HepG2 (cell line): ENCODE data around the gene RSKR. TPM values are rescaled to one million over a fixed set of nuclear protein-coding genes. Genes with fewer than 3 reads are reported as not detected.
A peak's percentile ranks its signal among the peaks of the same experiment; 100 is the strongest.

Experiments
- DMAP1 ChIP-seq: IDR thresholded peaks from 2 replicates; pipeline ENCODE4 v1.6.1; 2016
- ELK4 ChIP-seq: sonication (generic); formaldehyde crosslinking; IDR thresholded peaks from 2 replicates; pipeline ENCODE4 v1.9.0; 2021; ENCODE audit warnings: missing genetic modification reagents, borderline replicate concordance
- ETS1 ChIP-seq: sonication (generic); formaldehyde crosslinking; IDR thresholded peaks from 2 replicates; pipeline ENCODE4 v1.4.0; 2020; ENCODE audit warnings: missing genetic modification reagents
- FOXK2 ChIP-seq: fragments of 450-650 bp; IDR thresholded peaks from 2 replicates; pipeline ENCODE4 v1.6.1; 2016
- FOXP1 ChIP-seq, 2 experiments: fragments of 450-650 bp in 1 of 2; IDR thresholded peaks; 2 replicates each; pipeline ENCODE4 v1.6.1; 2017 to 2018; ENCODE audit warnings: antibody characterized with exemption in 1 of 2
- GTF2F1 ChIP-seq: fragments of 150-350 bp; IDR thresholded peaks from 2 replicates; pipeline ENCODE4 v1.6.1; 2014; ENCODE audit warnings: low read length
- JUND ChIP-seq: sonication (generic); formaldehyde crosslinking; IDR thresholded peaks from 2 replicates; pipeline ENCODE4 v1.8.0; 2022; ENCODE audit warnings: mild to moderate bottlenecking, missing genetic modification reagents
- KLF16 ChIP-seq, 2 experiments: sonication (generic) in 1 of 2; formaldehyde crosslinking in 1 of 2; IDR thresholded peaks; 2 replicates each; pipeline versions ENCODE4 v1.6.1 to v1.8.0; 2016 to 2023; ENCODE audit warnings: missing genetic modification reagents in 2 of 2, missing compliant biosample characterization in 1 of 2
- MIER3 ChIP-seq: IDR thresholded peaks from 2 replicates; pipeline ENCODE4 v1.6.1; 2016; ENCODE audit warnings: missing compliant biosample characterization, borderline replicate concordance
- NFIB ChIP-seq: sonication (generic); formaldehyde crosslinking; IDR thresholded peaks from 2 replicates; pipeline ENCODE4 v1.9.0; 2021; ENCODE audit warnings: missing genetic modification reagents, mild to moderate bottlenecking, borderline replicate concordance
- PLSCR1 ChIP-seq: sonication (generic); formaldehyde crosslinking; IDR thresholded peaks from 2 replicates; pipeline ENCODE4 v1.5.0; 2020; ENCODE audit warnings: missing genetic modification reagents, mild to moderate bottlenecking, borderline replicate concordance
- RARA ChIP-seq: IDR thresholded peaks from 2 replicates; pipeline ENCODE4 v1.6.1; 2016; ENCODE audit warnings: missing genetic modification reagents, missing compliant biosample characterization
- RFXANK ChIP-seq: IDR thresholded peaks from 2 replicates; pipeline ENCODE4 v1.6.1; 2016
- RNF219 ChIP-seq: sonication (generic); formaldehyde crosslinking; IDR thresholded peaks from 2 replicates; pipeline ENCODE4 v1.5.0; 2020; ENCODE audit warnings: mild to moderate bottlenecking, missing genetic modification reagents
- SOX13 ChIP-seq, 3 experiments: fragments of 450-650 bp in 1 of 3; sonication (generic) in 1 of 3; formaldehyde crosslinking in 1 of 3; IDR thresholded peaks in 2 of 3; conservative IDR thresholded peaks in 1 of 3; 2 replicates each; pipeline versions ENCODE4 v1.5.0 to v1.6.1; 2016 to 2020; ENCODE audit warnings: antibody characterized with exemption in 1 of 3, mild to moderate bottlenecking in 1 of 3, missing compliant biosample characterization in 1 of 3, missing genetic modification reagents in 1 of 3, moderate library complexity in 1 of 3
- SPEN ChIP-seq: sonication (generic); formaldehyde crosslinking; IDR thresholded peaks from 2 replicates; pipeline ENCODE4 v1.5.1; 2020; ENCODE audit warnings: low read depth, mild to moderate bottlenecking, missing genetic modification reagents
- STAG1 ChIP-seq: sonication (generic); formaldehyde crosslinking; IDR thresholded peaks from 2 replicates; pipeline ENCODE4 v1.4.0; 2020; ENCODE audit warnings: missing genetic modification reagents
- TEAD2 ChIP-seq: sonication (generic); formaldehyde crosslinking; IDR thresholded peaks from 2 replicates; pipeline ENCODE4 v1.9.0; 2021; ENCODE audit warnings: missing genetic modification reagents
- ZKSCAN5 ChIP-seq: sonication (generic); formaldehyde crosslinking; IDR thresholded peaks from 2 replicates; pipeline ENCODE4 v1.5.1; 2020; ENCODE audit warnings: mild to moderate bottlenecking, missing genetic modification reagents
- ZNF468 ChIP-seq: sonication (generic); formaldehyde crosslinking; IDR thresholded peaks from 2 replicates; pipeline ENCODE4 v1.8.0; 2022; ENCODE audit warnings: mild to moderate bottlenecking, moderate library complexity, missing genetic modification reagents
- ZNF724P ChIP-seq: sonication (generic); formaldehyde crosslinking; IDR thresholded peaks from 2 replicates; pipeline ENCODE4 v1.8.0; 2022; ENCODE audit warnings: missing genetic modification reagents, borderline replicate concordance
- ZNF747 ChIP-seq: sonication (generic); formaldehyde crosslinking; IDR thresholded peaks from 2 replicates; pipeline ENCODE4 v1.8.1; 2023; ENCODE audit warnings: missing genetic modification reagents, mild to moderate bottlenecking, borderline replicate concordance
- ZNF775 ChIP-seq: sonication (generic); formaldehyde crosslinking; IDR thresholded peaks from 2 replicates; pipeline ENCODE4 v1.4.0; 2020; ENCODE audit warnings: missing genetic modification reagents, mild to moderate bottlenecking, moderate library complexity, borderline replicate concordance
- ZNF784 ChIP-seq: sonication (generic); formaldehyde crosslinking; IDR thresholded peaks from 2 replicates; pipeline ENCODE4 v1.5.1; 2020; ENCODE audit warnings: missing genetic modification reagents, mild to moderate bottlenecking, borderline replicate concordance
- polyA plus RNA-seq, 8 experiments: library from polyadenylated mRNA; depleted of rRNA in 3 of 8; stranded (reverse) in 7 of 8; unstranded in 1 of 8; fragments of >200 nt; fragmentation: Illumina TruSeq in 4 of 8; extraction: Trizol in 4 of 8; gene quantifications; 2 replicates each; pipeline versions ENCODE4 v1.2.1 to v1.2.3, GENCODE V29; 2011 to 2016; ENCODE audit warnings: low read depth in 4 of 8, missing spikeins in 1 of 8, mixed read lengths in 1 of 8; ENCODE audit not compliant: insufficient read depth in 1 of 8
- total RNA-seq, 5 experiments: library from RNA; depleted of rRNA; stranded (reverse); fragments of >200 nt; fragmentation: Illumina TruSeq; extraction: Trizol; gene quantifications; 2 replicates each; pipeline ENCODE4 v1.2.3, GENCODE V29; 2016; ENCODE audit warnings: low read depth in 1 of 5

The RSKR gene
- total and polyA plus RNA-seq, 2 of the 13 experiments (the other 11 are each of a cell fraction or from before 2014, with no cell fraction given): 5.0 to 10.4 TPM

- TF ChIP-seq ETS1 (peak; percentile 54; the same call in 1 of the 2 replicates), NFIB (no peak), KLF16 (CRISPR knock-in tag; IDR thresholded peaks at IDR 0.05) (peak in 1 of 2 experiments; percentile 34; a peak in 1 of 4 replicates), RARA (CRISPR knock-in tag) (no peak), STAG1 (CRISPR knock-in tag) (no peak), TEAD2 (CRISPR knock-in tag) (no peak), FOXK2 (no peak), PLSCR1 (CRISPR knock-in tag) (no peak), ZNF775 (CRISPR knock-in tag) (no peak), ELK4 (no peak), GTF2F1 (no peak), DMAP1 (CRISPR knock-in tag) (peak; percentile 78), SPEN (CRISPR knock-in tag) (peak; percentile 95), FOXP1 (IDR thresholded peaks at IDR 0.05) (no peak), FOXP1 (CRISPR knock-in tag; IDR thresholded peaks at IDR 0.05) (no peak), SOX13 (IDR thresholded peaks at IDR 0.05) (no peak), SOX13 (CRISPR knock-in tag; conservative IDR thresholded peaks at IDR 0.05 in 1 of 2, IDR thresholded peaks at IDR 0.05 in 1 of 2) (peak in 1 of 2 experiments; percentile 17; a peak in 1 of 4 replicates), RNF219 (no peak), ZNF468 (CRISPR knock-in tag) (no peak), RFXANK (CRISPR knock-in tag) (no peak), ZKSCAN5 (CRISPR knock-in tag) (no peak), ZNF784 (CRISPR knock-in tag) (no peak), ZNF747 (no peak; the same call in 1 of the 2 replicates), ZNF724P (CRISPR knock-in tag) (no peak), JUND (no peak), MIER3 (CRISPR knock-in tag) (0 out of 2 replicates have a peak, but pooled peaks have one; percentile 56)
These were observed 31.0 kb upstream of the RSKR start, which contains the start of gene BLTP2 (continued) for GRCh38 chr17:28644787-28645575.
